OCI-LY7 (cell line): ENCODE data around the gene VPS54.

Experiments used
- EZH2phosphoT487 ChIP-seq: fragments of 200-600 bp; sonication (generic); IDR thresholded peaks from 2 replicates; pipeline ENCODE4 v1.6.1; 2018; ENCODE audit warnings: low read depth, borderline replicate concordance, mild to moderate bottlenecking, mixed run types, antibody characterized with exemption, low read length, moderate library complexity, mixed read lengths
- TF ChIP-seq, protein P1 (sequence below): fragments of 200-600 bp; sonication (generic); conservative IDR thresholded peaks from 2 replicates; pipeline ENCODE4 v1.5.1; 2014; ENCODE audit warnings: mild to moderate bottlenecking, antibody characterized with exemption, low read length, moderate library complexity, mixed read lengths

DNA sequence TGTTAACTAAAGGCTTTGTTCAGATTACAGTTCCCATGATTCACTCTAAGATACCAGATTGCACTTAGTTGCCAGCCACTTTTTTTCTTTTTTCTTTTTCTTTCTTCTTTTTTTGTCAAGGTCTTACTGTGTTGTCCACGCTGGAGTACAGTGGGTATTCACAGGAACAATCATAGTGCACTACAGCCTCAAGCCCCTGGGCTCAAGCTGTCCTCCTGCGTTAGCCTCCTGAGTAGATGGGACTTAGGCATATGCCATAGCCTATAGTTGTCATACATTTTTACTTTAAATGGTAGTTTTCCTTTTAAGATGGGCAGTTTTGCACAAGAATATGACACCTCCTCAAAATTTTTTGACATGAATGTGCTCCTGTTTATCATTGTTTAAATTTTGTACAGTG, 175.4 kb downstream of the VPS54 start:
- TF ChIP-seq, protein P1, sequence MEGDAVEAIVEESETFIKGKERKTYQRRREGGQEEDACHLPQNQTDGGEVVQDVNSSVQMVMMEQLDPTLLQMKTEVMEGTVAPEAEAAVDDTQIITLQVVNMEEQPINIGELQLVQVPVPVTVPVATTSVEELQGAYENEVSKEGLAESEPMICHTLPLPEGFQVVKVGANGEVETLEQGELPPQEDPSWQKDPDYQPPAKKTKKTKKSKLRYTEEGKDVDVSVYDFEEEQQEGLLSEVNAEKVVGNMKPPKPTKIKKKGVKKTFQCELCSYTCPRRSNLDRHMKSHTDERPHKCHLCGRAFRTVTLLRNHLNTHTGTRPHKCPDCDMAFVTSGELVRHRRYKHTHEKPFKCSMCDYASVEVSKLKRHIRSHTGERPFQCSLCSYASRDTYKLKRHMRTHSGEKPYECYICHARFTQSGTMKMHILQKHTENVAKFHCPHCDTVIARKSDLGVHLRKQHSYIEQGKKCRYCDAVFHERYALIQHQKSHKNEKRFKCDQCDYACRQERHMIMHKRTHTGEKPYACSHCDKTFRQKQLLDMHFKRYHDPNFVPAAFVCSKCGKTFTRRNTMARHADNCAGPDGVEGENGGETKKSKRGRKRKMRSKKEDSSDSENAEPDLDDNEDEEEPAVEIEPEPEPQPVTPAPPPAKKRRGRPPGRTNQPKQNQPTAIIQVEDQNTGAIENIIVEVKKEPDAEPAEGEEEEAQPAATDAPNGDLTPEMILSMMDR = no peak
- no peak for TF ChIP-seq EZH2phosphoT487
